Fibroblast of the conjunctiva (primary cell): ENCODE data around the gene GRSF1.
"Not testable (repeated sequence)": the region's sequence is repeated elsewhere in the genome, so short reads cannot be mapped to it uniquely, and the experiment has no call there.

ENCODE experiments used
- DNase-seq: peaks from one replicate; pipeline ENCODE4 v3.0.0-alpha.2; 2010; ENCODE audit warnings: low read depth

Gene GRSF1

GRCh38 chr4:70839589-70840093 is at the start of gene GRSF1:
GRSF1 (minus strand) TSS chr4:70839890; CDS start chr4:70839827, 63 bp downstream.
- peak; percentile 88 for DNase-seq

GRCh38 chr4:70885174-70885573 is 45.5 kb upstream of the GRSF1 start:
- DNase-seq = no peak

DNA sequence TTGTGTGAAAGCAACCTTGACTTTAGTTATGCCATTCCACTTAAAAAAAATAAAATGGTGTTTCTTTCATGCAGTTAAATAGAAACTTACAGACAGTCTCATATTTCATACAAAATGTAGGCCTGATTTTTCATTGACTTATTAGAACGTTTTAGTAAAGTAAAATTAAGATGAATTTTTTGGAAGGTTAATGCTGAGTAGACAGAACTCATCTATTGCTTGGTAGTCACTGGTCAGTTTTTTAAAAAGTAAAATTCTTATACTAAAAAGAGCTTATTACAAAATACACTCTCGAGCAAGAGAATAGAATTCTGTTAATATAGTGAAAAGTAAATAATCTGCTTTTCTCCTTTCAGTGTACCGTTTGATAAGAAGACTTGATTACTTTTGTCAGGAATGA is 41.0 kb upstream of the GRSF1 start:
- no peak for DNase-seq

DNA sequence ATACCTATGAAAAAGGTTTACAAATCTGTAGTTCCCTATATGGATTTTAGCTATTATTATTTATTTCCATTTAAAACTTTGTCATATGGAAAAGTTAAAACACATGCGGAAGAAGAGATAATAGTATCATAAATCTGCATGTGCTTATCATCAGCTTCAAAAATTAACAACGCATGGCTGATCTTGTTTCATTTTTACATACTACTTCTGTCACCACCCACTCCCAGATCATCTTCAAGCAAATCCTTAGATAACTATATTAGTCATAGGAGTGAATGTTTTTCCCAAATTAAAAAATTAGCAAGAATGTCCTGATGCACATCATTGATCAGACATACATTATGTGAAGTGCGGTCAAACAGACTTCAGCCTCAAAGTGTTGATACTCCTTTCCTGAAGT is 37.9 kb upstream of the GRSF1 start:
- DNase-seq = no peak

DNA sequence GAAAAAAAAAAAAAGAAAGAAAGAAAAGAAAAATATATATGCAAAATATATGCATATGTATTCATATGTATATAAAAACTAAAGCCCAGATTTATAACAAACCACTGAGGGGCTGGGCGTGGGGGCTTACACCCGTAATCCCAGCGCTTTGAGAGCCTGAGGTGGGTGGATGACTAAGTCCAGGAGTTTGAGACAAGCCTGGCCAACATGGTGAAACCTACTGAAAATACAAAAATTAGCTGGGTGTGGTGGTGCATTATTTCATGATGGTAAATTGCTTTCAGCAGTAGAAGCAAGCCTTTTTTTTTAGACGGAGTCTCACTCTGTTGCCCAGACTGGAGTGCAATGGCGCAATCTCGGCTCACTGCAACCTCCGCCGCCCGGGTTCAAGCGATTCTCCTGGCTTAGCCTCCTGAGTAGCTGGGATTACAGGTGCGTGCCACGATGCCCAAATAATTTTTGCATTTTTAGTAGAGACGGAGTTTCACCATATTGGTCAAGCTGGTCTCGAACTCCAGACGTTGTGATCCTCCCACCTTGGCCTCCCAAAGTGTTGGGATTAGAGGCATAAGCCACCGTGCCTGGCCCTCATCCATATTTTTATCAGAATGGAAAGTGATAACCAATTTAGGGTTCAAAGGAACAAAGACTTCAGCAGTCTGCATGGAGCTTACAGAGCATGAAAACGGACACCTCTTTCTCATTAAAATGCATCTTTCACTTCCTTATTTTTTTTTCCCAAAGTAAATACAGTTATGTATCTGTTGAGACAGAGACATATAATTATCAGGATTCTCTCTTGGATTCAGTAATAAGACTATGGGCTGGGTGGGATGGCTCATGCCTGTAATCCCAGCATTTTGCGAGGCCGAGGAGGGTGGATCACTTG is 34.8 kb upstream of the GRSF1 start:
- DNase-seq = no peak

GRCh38 chr4:70873216-70873615 is 33.5 kb upstream of the GRSF1 start:
- DNase-seq = no peak

- DNase-seq = no peak
These were observed 29.1 kb upstream of the GRSF1 start for GRCh38 chr4:70868778-70869177.

GRCh38 chr4:70863099-70863790 is 23.6 kb upstream of the GRSF1 start:
- no peak for DNase-seq

DNA sequence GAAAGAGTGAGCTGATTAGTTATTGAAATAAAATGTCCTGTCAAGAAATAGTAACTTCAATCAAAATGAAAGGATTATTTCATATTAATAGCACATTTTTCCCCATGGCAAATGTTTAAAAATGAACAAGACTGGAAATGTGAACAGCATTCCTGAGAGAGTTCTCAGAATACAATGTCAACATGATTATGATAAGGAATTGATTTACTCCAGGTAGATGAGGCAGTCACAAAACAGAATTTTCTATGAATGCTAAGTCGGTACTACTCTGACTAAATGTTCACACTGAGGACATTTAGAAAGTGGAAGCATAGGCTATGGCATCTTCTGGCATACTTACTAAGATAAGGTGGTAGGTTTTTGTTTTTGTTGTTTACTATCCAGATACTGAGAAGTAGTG is 19.4 kb upstream of the GRSF1 start:
- DNase-seq = no peak

DNA sequence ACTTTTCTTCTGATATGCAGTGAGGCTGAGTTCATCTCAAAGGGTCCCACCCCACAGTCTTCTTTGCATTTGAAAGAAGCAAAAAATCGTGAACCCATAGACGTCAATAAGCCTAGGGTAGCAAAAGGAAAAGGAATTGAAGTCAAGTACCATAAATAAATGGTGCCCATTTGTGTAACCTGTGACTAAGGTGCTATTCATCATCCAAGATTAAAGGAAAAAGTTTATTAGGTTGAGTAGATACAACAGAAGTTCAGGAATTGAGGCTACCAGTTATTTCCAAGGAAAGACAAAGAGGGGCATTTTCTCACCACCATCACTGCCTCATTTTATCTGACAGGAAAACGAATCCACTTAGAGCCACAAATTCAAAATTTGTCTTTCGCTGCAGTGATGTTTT is 18.8 kb upstream of the GRSF1 start:
- no peak for DNase-seq

- no peak for DNase-seq
These were observed 15.8 kb upstream of the GRSF1 start for GRCh38 chr4:70855464-70855863.

DNA sequence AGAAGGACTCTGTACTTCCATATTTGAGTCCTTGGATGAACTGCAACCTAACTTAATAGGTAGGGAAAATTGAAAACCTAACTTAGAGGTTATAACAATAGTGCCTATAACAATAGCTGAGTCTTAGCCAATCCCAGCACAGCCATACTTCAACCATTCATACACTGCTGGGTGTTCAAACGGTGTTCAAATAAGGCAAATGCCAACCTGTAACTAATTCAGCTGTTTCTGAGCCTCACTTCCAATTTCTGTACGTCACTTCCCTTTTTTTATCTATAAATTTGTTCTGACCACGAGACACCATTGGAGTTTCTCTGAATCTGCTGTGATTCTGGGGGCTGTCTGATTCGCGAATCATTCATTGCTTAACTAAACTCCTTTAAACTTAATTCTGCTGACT is 9.6 kb upstream of the GRSF1 start:
- no peak for DNase-seq

DNA sequence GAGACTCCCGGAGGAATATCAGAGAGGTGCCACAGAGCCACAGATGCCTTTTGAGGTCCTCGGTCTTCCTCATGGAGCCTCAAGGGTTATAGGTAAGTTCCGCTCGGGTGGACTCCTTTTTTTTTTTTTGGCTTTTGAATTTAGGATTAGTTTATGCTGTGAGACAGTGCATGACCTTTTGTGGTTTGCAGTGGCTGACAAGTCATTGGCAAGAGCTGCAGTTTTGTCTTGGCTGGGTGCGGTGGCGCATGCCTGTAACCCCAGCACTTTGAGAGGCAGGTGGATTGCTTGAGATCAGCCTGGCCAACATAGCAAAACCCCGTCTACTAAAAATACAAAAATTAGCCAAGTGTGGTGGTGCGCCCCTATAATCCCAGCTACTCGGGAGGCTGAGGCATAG is 4.5 kb upstream of the GRSF1 start:
- no peak for DNase-seq

DNA sequence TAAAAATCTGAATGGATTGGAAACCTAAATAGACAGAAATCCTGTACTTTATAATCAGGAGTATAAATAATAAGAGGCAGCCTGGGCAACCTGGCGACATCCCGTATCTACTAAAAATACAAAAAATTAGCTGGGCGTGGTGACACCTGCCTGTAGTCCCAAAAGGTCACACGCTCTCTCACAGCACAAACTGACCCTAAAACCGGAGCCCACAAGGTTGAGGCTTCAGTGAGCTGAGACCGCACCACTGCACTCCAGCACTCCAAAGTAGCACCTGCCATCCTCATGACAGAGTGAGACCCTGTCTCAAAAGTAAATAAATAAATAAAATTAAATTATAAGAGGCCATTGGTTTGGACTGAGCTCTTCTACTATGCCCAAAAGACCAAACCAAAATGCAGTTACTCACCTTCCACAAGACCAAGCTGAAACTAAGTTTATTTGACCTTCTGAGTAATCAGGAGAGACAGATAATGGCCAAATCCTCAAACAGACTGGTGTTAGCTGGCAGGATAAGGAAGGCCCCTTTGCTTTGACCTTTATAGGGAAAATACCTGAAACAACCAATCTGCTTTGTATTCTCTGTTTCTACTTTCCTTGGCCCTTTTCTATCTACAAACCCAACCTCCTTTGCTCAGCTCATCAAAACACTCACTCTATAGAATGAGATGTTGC is 3.2 kb upstream of the GRSF1 start:
- no peak for DNase-seq

DNA sequence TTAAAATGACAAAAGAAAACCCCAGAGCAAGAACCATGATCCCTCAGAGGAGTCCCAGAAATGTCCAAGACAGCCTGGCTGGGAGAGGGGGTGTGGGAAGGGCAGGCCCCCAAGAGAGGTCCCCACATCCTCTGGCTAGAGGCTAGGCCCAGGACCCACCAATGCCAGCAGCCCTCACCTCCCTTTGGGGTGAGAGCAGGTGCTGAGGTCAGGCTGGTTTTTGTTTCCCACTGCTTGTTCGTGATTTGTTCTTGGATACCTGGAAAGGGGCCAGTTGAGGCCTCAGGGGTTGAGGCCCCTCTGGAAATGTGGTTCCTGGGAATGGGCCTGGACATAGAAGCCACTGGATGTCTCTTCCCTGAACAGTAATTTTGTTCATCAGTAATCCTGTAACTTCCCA is 2.3 kb upstream of the GRSF1 start:
- DNase-seq = no peak

- no peak for DNase-seq
These were observed 1.5 kb upstream of the GRSF1 start for GRCh38 chr4:70841211-70841610.

GRCh38 chr4:70840631-70841030 is 941 bp upstream of the GRSF1 start:
- not testable (repeated sequence) for DNase-seq

DNA sequence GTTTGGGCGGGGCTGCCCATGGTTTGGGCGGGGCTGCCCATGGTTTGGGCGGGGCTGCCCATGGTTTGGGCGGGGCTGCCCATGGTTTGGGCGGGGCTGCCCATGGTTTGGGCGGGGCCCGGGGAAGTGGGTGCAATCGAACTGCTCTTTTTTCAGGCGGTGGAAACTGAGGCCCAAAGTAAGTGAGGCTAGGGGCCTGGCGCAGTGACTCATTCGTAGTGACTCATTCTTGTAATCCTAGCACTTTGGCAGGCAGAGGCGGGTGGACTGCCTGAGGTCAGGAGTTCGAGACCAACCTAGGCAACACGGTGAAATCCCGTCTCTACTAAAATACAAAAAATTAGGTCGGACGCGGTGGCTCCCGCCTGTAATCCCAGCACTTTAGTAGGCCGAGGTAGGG is 447 bp upstream of the GRSF1 start:
- DNase-seq = not testable (repeated sequence)

- DNase-seq = no peak
These were observed 763 bp downstream of the GRSF1 start for GRCh38 chr4:70838666-70839588.

DNA sequence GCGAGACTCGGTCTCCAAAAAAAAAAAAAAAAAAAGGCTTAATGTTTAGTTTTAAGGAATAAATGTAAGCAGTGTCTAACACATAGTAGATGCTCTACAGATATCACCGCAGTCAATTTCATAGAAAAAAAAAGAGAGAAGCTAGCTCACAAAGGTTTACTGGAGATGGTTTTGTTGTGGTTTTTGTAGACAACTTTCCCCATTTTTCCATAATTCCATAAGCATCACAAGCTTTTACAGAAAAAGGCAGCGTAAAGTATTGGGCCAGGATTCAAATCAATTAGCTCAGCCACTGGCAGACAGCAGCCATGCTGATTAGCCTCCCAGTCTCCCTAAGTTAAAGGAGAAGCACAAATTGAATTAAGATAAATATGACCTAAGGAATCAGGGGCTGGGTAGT is 1.5 kb downstream of the GRSF1 start:
- no peak for DNase-seq

DNA sequence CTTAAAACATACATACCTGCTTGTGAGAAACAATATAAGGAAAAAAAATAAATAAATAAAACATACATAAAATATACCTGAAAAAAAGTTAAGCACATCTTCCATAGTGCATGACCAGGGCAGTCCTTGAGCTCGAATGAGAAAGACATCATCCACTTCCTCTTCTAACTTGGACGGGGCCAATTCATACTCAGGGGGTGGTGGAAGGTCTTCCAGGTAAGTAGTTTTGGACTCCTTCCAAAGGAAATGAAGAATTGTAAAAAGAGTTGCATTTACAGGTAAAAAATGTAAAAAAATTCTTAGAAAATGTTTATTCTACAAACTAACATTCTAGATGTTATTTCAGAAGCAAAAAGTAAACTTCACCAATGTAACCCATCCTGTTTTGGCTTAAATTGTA is 3.6 kb downstream of the GRSF1 start:
- no peak for DNase-seq

- no peak for DNase-seq
These were observed 6.0 kb downstream of the GRSF1 start for GRCh38 chr4:70833675-70834074.
